Uterus (tissue), 2 donors: ENCODE measurements around the gene SMIM20.

Experiments
- POLR2A ChIP-seq, 2 donors: fragments of 450-650 bp; IDR thresholded peaks; one replicate each; pipeline ENCODE4 v1.6.1; 2016; ENCODE audit warnings: antibody characterized with exemption in 2 of 2, mild to moderate bottlenecking in 1 of 2, moderate library complexity in 1 of 2
- TF ChIP-seq, protein P1 (sequence below), 4 experiments: fragments of 200-600 bp in 2 of 4; fragments of 450-650 bp in 2 of 4; sonication (generic) in 2 of 4; IDR thresholded peaks; one replicate each; pipeline ENCODE4 v1.5.1; 2016 to 2019; ENCODE audit warnings: antibody characterized with exemption in 4 of 4, mild to moderate bottlenecking in 2 of 4, moderate library complexity in 1 of 4

DNA sequence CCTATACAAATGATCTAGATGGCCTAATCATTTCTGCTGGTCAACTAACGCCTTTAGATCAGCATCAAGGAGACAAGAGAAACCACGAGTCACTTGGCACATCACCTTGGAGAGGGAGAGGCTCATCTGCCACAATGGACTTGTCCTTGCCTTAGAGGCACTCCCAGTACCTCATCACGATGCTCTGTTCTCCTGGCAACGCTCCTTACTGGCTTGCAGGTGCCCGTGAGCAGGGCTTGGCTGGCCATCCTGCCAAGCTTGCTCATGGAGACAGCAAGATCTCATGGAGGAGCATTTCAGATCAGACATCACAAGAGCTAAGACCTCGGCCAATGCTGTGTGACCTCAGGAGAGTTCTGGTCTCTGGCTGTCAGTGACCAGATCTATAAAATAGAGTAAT, 2.7 kb upstream of the SMIM20 start:
- TF ChIP-seq, protein P1, sequence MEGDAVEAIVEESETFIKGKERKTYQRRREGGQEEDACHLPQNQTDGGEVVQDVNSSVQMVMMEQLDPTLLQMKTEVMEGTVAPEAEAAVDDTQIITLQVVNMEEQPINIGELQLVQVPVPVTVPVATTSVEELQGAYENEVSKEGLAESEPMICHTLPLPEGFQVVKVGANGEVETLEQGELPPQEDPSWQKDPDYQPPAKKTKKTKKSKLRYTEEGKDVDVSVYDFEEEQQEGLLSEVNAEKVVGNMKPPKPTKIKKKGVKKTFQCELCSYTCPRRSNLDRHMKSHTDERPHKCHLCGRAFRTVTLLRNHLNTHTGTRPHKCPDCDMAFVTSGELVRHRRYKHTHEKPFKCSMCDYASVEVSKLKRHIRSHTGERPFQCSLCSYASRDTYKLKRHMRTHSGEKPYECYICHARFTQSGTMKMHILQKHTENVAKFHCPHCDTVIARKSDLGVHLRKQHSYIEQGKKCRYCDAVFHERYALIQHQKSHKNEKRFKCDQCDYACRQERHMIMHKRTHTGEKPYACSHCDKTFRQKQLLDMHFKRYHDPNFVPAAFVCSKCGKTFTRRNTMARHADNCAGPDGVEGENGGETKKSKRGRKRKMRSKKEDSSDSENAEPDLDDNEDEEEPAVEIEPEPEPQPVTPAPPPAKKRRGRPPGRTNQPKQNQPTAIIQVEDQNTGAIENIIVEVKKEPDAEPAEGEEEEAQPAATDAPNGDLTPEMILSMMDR (IDR thresholded peaks at IDR 0.05) = no peak
- no peak for TF ChIP-seq POLR2A (IDR thresholded peaks at IDR 0.05)
